Fibroblast of villous mesenchyme (primary cell): ENCODE measurements around the gene NAA35. TPM values are rescaled to one million over a fixed set of nuclear protein-coding genes. Genes with fewer than 3 reads are reported as not detected.
A peak's percentile ranks its signal among the peaks of the same experiment; 100 is the strongest.

Source experiments
- DNase-seq: peaks from one replicate; pipeline ENCODE4 v3.0.0-alpha.2; 2010; ENCODE audit warnings: low read depth
- H3K4me3 ChIP-seq: 2 replicates; pipeline ENCODE4 v1.5.1; 2011; ENCODE audit warnings: low read depth, mild to moderate bottlenecking, low read length
- CTCF ChIP-seq: IDR thresholded peaks from 2 replicates; pipeline ENCODE4 v1.5.1; 2012; ENCODE audit warnings: low read depth, mild to moderate bottlenecking, low read length; ENCODE audit not compliant: insufficient read depth
- total RNA-seq: library from RNA; depleted of rRNA; stranded (reverse); fragments of >200 nt; gene quantifications from 2 replicates; pipeline ENCODE4 v1.2.3, GENCODE V29; 2012

Gene NAA35
- total RNA-seq, 1 donor = 28.5 TPM

GRCh38 chr9:86036555-86036954, 95.6 kb downstream of the NAA35 start:
- DNase-seq = no peak

GRCh38 chr9:86039991-86040860, 99.3 kb downstream of the NAA35 start:
- H3K4me3 ChIP-seq = no peak overlapping the region
- DNase-seq = no peak
- TF ChIP-seq CTCF = no peak

More at GRCh38 chr9:86036555-86036954, 95.6 kb downstream of the NAA35 start:
- no peak overlapping the region for H3K4me3 ChIP-seq
- no peak for TF ChIP-seq CTCF

- no peak for DNase-seq
- H3K4me3 ChIP-seq = no peak overlapping the region
- no peak for TF ChIP-seq CTCF
These were observed 99.9 kb downstream of the NAA35 start for GRCh38 chr9:86040861-86041155.

- no peak for TF ChIP-seq CTCF
- DNase-seq = peak; percentile 79
- peak overlapping the region; percentile 21 for H3K4me3 ChIP-seq
These were observed 100.4 kb downstream of the NAA35 start for GRCh38 chr9:86041311-86041741.

GRCh38 chr9:86042199-86042978, 101.4 kb downstream of the NAA35 start:
- no peak overlapping the region for H3K4me3 ChIP-seq
- DNase-seq = peak; percentile 39
- TF ChIP-seq CTCF = no peak

GRCh38 chr9:86043586-86043985, 102.6 kb downstream of the NAA35 start:
- no peak overlapping the region for H3K4me3 ChIP-seq
- no peak for TF ChIP-seq CTCF
- no peak for DNase-seq
